GM18951 (cell line): Measurements from ENCODE around the gene METAP2.

Experiments
- POLR2A ChIP-seq: IDR thresholded peaks from 4 replicates; pipeline ENCODE4 v1.6.1; 2011; ENCODE audit warnings: mild to moderate bottlenecking; ENCODE audit not compliant: insufficient read length, insufficient read depth; ENCODE audit errors: extremely low read depth
- in situ Hi-C: fragments of 300-500 bp; cut with MboI; formaldehyde crosslinking; loops from one replicate; pipeline ENCODE4 v1.12.0; 2022; ENCODE audit warnings: low sequenced_read_pairs, mixed read lengths, inconsistent platforms; ENCODE audit not compliant: unreplicated experiment

The METAP2 gene

GRCh38 chr12:95544756-95545155 is 70.8 kb downstream of the METAP2 start:
- TF ChIP-seq POLR2A: no peak
- in situ Hi-C loops: loop anchor here (25.0 kb wide), 1 partner anchor 1007 kb away; no protein-coding TSS in a partner anchor

- TF ChIP-seq POLR2A: no peak
- in situ Hi-C loops: loop anchor here (25.0 kb wide), 1 partner anchor 1008 kb away; no protein-coding TSS in a partner anchor
These were observed 71.4 kb downstream of the METAP2 start for GRCh38 chr12:95545303-95545702.

- TF ChIP-seq POLR2A: no peak
- in situ Hi-C loops: loop anchor here (25.0 kb wide), 1 partner anchor 1009 kb away; no protein-coding TSS in a partner anchor
These were observed 72.0 kb downstream of the METAP2 start for GRCh38 chr12:95545731-95546490.

GRCh38 chr12:95546491-95546813 is 72.5 kb downstream of the METAP2 start:
- no peak for TF ChIP-seq POLR2A
- in situ Hi-C loops: loop anchor here (25.0 kb wide), 1 partner anchor 1009 kb away; no protein-coding TSS in a partner anchor

- in situ Hi-C loops: loop anchor here (25.0 kb wide), 1 partner anchor 1010 kb away; no protein-coding TSS in a partner anchor
These were observed 73.6 kb downstream of the METAP2 start for GRCh38 chr12:95547522-95548055.

GRCh38 chr12:95548056-95548538 is 74.1 kb downstream of the METAP2 start:
- in situ Hi-C loops: loop anchor here (25.0 kb wide), 1 partner anchor 1011 kb away; no protein-coding TSS in a partner anchor
- no peak for TF ChIP-seq POLR2A

More at GRCh38 chr12:95547522-95548055, 73.6 kb downstream of the METAP2 start:
- no peak for TF ChIP-seq POLR2A

- in situ Hi-C loops: loop anchor here (25.0 kb wide), 1 partner anchor 1011 kb away; no protein-coding TSS in a partner anchor
- no peak for TF ChIP-seq POLR2A
These were observed 74.8 kb downstream of the METAP2 start for GRCh38 chr12:95548539-95549391.

GRCh38 chr12:95549392-95550084 is 75.6 kb downstream of the METAP2 start:
- TF ChIP-seq POLR2A: no peak

GRCh38 chr12:95551305-95551704 is 77.4 kb downstream of the METAP2 start, which contains the start of gene USP44:
USP44 (minus strand) TSS chr12:95551476; CDS start chr12:95534256, 17,220 bp downstream.
- TF ChIP-seq POLR2A: no peak
- in situ Hi-C loops: no loop called here

More at GRCh38 chr12:95549392-95550084, 75.6 kb downstream of the METAP2 start:
- in situ Hi-C loops: loop anchor here (25.0 kb wide), 1 partner anchor 1012 kb away; no protein-coding TSS in a partner anchor

- TF ChIP-seq POLR2A: no peak
- in situ Hi-C loops: no loop called here
These were observed 78.1 kb downstream of the METAP2 start for GRCh38 chr12:95551913-95552516.

GRCh38 chr12:95553197-95553943 is 79.4 kb downstream of the METAP2 start:
- in situ Hi-C loops: no loop called here

More at GRCh38 chr12:95553197-95553943, 79.4 kb downstream of the METAP2 start:
- no peak for TF ChIP-seq POLR2A
